Chondrocyte (in vitro differentiated cells): ENCODE data around the gene AK4. TPM values are rescaled to one million over a fixed set of nuclear protein-coding genes. Genes with fewer than 3 reads are reported as not detected.

Experiments used
- DNase-seq: peaks from one replicate; pipeline ENCODE4 v3.0.0; 2021; ENCODE audit warnings: mixed read lengths, low spot score
- H3K27ac Mint-ChIP-seq: one replicate; pipeline ENCODE4 v1.8.0; 2021; ENCODE audit warnings: mild to moderate bottlenecking, moderate library complexity, mixed read lengths; ENCODE audit not compliant: unreplicated experiment
- H3K27me3 Mint-ChIP-seq: 2 replicates; pipeline ENCODE4 v1.8.0; 2021; ENCODE audit warnings: low read depth, mixed read lengths
- H3K36me3 Mint-ChIP-seq: 2 replicates; pipeline ENCODE4 v1.8.0; 2021; ENCODE audit warnings: low read depth, mixed read lengths
- H3K4me1 Mint-ChIP-seq: 2 replicates; pipeline ENCODE4 v1.8.0; 2021; ENCODE audit warnings: low read depth, mild to moderate bottlenecking, mixed read lengths
- H3K4me3 Mint-ChIP-seq: one replicate; pipeline ENCODE4 v1.8.0; 2021; ENCODE audit warnings: mild to moderate bottlenecking, moderate library complexity, mixed read lengths; ENCODE audit not compliant: unreplicated experiment
- H3K9me3 Mint-ChIP-seq: 2 replicates; pipeline ENCODE4 v1.8.0; 2021; ENCODE audit warnings: low read depth, mixed read lengths
- CTCF ChIP-seq: fragments of 200-600 bp; sonication (generic); IDR thresholded peaks from 2 replicates; pipeline ENCODE4 v1.5.0; 2021; ENCODE audit warnings: antibody characterized with exemption, mild to moderate bottlenecking, moderate library complexity
- total RNA-seq: library from RNA; stranded (reverse); gene quantifications from 3 replicates; pipeline ENCODE4 v1.2.1, GENCODE V29; 2021

The AK4 gene
- total RNA-seq, 1 donor from 2014 or later: 87.9 TPM

GRCh38 chr1:65178235-65178634, 30.2 kb downstream of the AK4 start:
- Mint-ChIP-seq H3K9me3 (no peaks in the 10 kb centered on the region), H3K4me3 (no peak overlapping the region), H3K4me1 (peaks cover 60% of the 10 kb centered on the region), H3K36me3 (no peaks in the 10 kb centered on the region), H3K27me3 (no peaks in the 10 kb centered on the region), H3K27ac (no peak overlapping the region)
- TF ChIP-seq CTCF: no peak
- no peak for DNase-seq

- H3K9me3 Mint-ChIP-seq: no peaks in the 10 kb centered on the region
- no peaks in the 10 kb centered on the region for H3K27me3 Mint-ChIP-seq
- H3K36me3 Mint-ChIP-seq: no peaks in the 10 kb centered on the region
- H3K4me3 Mint-ChIP-seq: no peak overlapping the region
- H3K4me1 Mint-ChIP-seq: peaks cover 56% of the 10 kb centered on the region
- TF ChIP-seq CTCF: no peak
- DNase-seq: no peak
- no peak overlapping the region for H3K27ac Mint-ChIP-seq
Observed at GRCh38 chr1:65179148-65179547, 31.1 kb downstream of the AK4 start.

GRCh38 chr1:65180977-65181376, 33.0 kb downstream of the AK4 start:
- no peak for TF ChIP-seq CTCF
- Mint-ChIP-seq H3K4me1 (peaks cover 42% of the 10 kb centered on the region), H3K27me3 (no peaks in the 10 kb centered on the region), H3K36me3 (no peaks in the 10 kb centered on the region), H3K4me3 (no peak overlapping the region), H3K27ac (no peak overlapping the region), H3K9me3 (no peaks in the 10 kb centered on the region)
- no peak for DNase-seq

GRCh38 chr1:65182658-65183268, 34.8 kb downstream of the AK4 start:
- H3K27ac Mint-ChIP-seq: no peak overlapping the region
- no peaks in the 10 kb centered on the region for H3K27me3 Mint-ChIP-seq
- H3K4me3 Mint-ChIP-seq: no peak overlapping the region
- no peak for DNase-seq
- H3K36me3 Mint-ChIP-seq: no peaks in the 10 kb centered on the region
- TF ChIP-seq CTCF: no peak
- H3K9me3 Mint-ChIP-seq: no peaks in the 10 kb centered on the region
- H3K4me1 Mint-ChIP-seq: peaks cover 25% of the 10 kb centered on the region

- Mint-ChIP-seq H3K4me3 (no peak overlapping the region), H3K27me3 (no peaks in the 10 kb centered on the region), H3K36me3 (peaks cover 17% of the 10 kb centered on the region), H3K27ac (peak overlapping the region; percentile 9), H3K4me1 (peaks cover 23% of the 10 kb centered on the region), H3K9me3 (no peaks in the 10 kb centered on the region)
- DNase-seq: no peak
- TF ChIP-seq CTCF: no peak
Observed at GRCh38 chr1:65189576-65190115, 41.6 kb downstream of the AK4 start.
